H9 (cell line): Measurements from ENCODE around the gene IGFBP4. TPM values are rescaled to one million over a fixed set of nuclear protein-coding genes. Genes with fewer than 3 reads are reported as not detected.

Experiments
- DNase-seq: peaks from one replicate; pipeline ENCODE4 v3.0.0-alpha.2; 2017
- H2AFZ ChIP-seq: one replicate; pipeline ENCODE4 v1.6.1; 2013; ENCODE audit warnings: mild to moderate bottlenecking, low read length, control low read depth, moderate library complexity
- H2AK5ac ChIP-seq: 2 replicates; pipeline ENCODE4 v1.6.1; 2013; ENCODE audit warnings: low read length, control low read depth, mixed read lengths; ENCODE audit not compliant: insufficient read length
- H2BK120ac ChIP-seq: one replicate; pipeline ENCODE4 v1.6.1; 2013; ENCODE audit warnings: low read depth, mild to moderate bottlenecking, low read length, control low read depth, inconsistent platforms; ENCODE audit not compliant: poor library complexity, severe bottlenecking
- H2BK12ac ChIP-seq: 2 replicates; pipeline ENCODE4 v1.6.1; 2013; ENCODE audit warnings: low read length, control low read depth, mixed read lengths, low read depth; ENCODE audit not compliant: insufficient read length
- H2BK15ac ChIP-seq: 2 replicates; pipeline ENCODE4 v1.6.1; 2013; ENCODE audit warnings: low read depth, low read length, control low read depth
- H2BK20ac ChIP-seq: one replicate; pipeline ENCODE4 v1.6.1; 2013; ENCODE audit warnings: low read depth, mild to moderate bottlenecking, low read length, control low read depth, inconsistent platforms; ENCODE audit not compliant: poor library complexity, severe bottlenecking
- H2BK5ac ChIP-seq: 2 replicates; pipeline ENCODE4 v1.6.1; 2013; ENCODE audit warnings: low read length, control low read depth, mixed read lengths; ENCODE audit not compliant: insufficient read length
- H3K14ac ChIP-seq: 2 replicates; pipeline ENCODE4 v1.6.1; 2013; ENCODE audit warnings: low read length, control low read depth; ENCODE audit not compliant: insufficient read depth
- H3K18ac ChIP-seq: 2 replicates; pipeline ENCODE4 v1.6.1; 2013; ENCODE audit warnings: low read depth, mild to moderate bottlenecking, mixed read lengths, low read length, control low read depth; ENCODE audit not compliant: insufficient read length
- H3K23ac ChIP-seq: 2 replicates; pipeline ENCODE4 v1.6.1; 2013; ENCODE audit warnings: low read length, control low read depth, mixed read lengths, low read depth; ENCODE audit not compliant: insufficient read length
- H3K23me2 ChIP-seq: 2 replicates; pipeline ENCODE4 v1.6.1; 2013; ENCODE audit warnings: low read depth, mild to moderate bottlenecking, mixed read lengths, low read length, control low read depth; ENCODE audit not compliant: insufficient read length, poor library complexity, severe bottlenecking
- H3K27ac ChIP-seq: 2 replicates; pipeline ENCODE4 v1.5.1; 2013; ENCODE audit warnings: low read length, control low read depth, mixed read lengths, low read depth; ENCODE audit not compliant: insufficient read length
- H3K27me3 ChIP-seq: 2 replicates; pipeline ENCODE4 v1.6.1; 2013; ENCODE audit warnings: low read length, control low read depth, inconsistent platforms; ENCODE audit not compliant: insufficient read depth
- H3K4ac ChIP-seq: 2 replicates; pipeline ENCODE4 v1.6.1; 2013; ENCODE audit warnings: low read depth, mild to moderate bottlenecking, control low read depth, inconsistent platforms, low read length, moderate library complexity
- H3K4me1 ChIP-seq: 2 replicates; pipeline ENCODE4 v1.6.1; 2013; ENCODE audit warnings: low read length, control low read depth, inconsistent platforms; ENCODE audit not compliant: insufficient read depth
- H3K4me2 ChIP-seq: 2 replicates; pipeline ENCODE4 v1.6.1; 2013; ENCODE audit warnings: low read length, control low read depth, mixed read lengths; ENCODE audit not compliant: insufficient read length, insufficient read depth
- H3K56ac ChIP-seq: 2 replicates; pipeline ENCODE4 v1.6.1; 2013; ENCODE audit warnings: low read depth, mild to moderate bottlenecking, mixed read lengths, low read length, control low read depth; ENCODE audit not compliant: insufficient read length
- H3K79me1 ChIP-seq: 2 replicates; pipeline ENCODE4 v1.6.1; 2013; ENCODE audit warnings: low read depth, mild to moderate bottlenecking, moderate library complexity, low read length, control low read depth, inconsistent platforms; ENCODE audit not compliant: insufficient read depth, poor library complexity, severe bottlenecking
- H3K79me2 ChIP-seq: 2 replicates; pipeline ENCODE4 v1.6.1; 2013; ENCODE audit warnings: low read length, control low read depth, inconsistent platforms; ENCODE audit not compliant: insufficient read depth
- H3K9ac ChIP-seq: 2 replicates; pipeline ENCODE4 v1.6.1; 2013; ENCODE audit warnings: low read length, control low read depth, mixed read lengths; ENCODE audit not compliant: insufficient read length; ENCODE audit errors: extremely low read depth
- H3K9me3 ChIP-seq: one replicate; pipeline ENCODE4 v1.6.1; 2013; ENCODE audit warnings: low read depth, low read length, inconsistent platforms; ENCODE audit not compliant: control insufficient read depth
- H3T11ph ChIP-seq: one replicate; pipeline ENCODE4 v1.6.1; 2013; ENCODE audit warnings: mild to moderate bottlenecking, low read length, control low read depth, inconsistent platforms
- H4K20me1 ChIP-seq: one replicate; pipeline ENCODE4 v1.6.1; 2013; ENCODE audit not compliant: control insufficient read depth, insufficient read length, insufficient read depth
- H4K5ac ChIP-seq: 2 replicates; pipeline ENCODE4 v1.6.1; 2013; ENCODE audit warnings: low read depth, mild to moderate bottlenecking, mixed read lengths, low read length, control low read depth; ENCODE audit not compliant: insufficient read length
- H4K8ac ChIP-seq: replicated peaks from 2 replicates; pipeline ENCODE4 v1.6.1; 2013; ENCODE audit warnings: low read length, control low read depth, mixed read lengths, low read depth; ENCODE audit not compliant: insufficient read length
- H4K91ac ChIP-seq: 2 replicates; pipeline ENCODE4 v1.6.1; 2013; ENCODE audit warnings: low read depth, mild to moderate bottlenecking, moderate library complexity, mixed read lengths, low read length, control low read depth; ENCODE audit not compliant: insufficient read length
- H3K27ac Mint-ChIP-seq, 3 experiments: 2 replicates in 2 of 3; 3 replicates in 1 of 3; pipeline ENCODE4 v1.8.0; 2020 to 2021; ENCODE audit warnings: mixed read lengths in 3 of 3, mild to moderate bottlenecking in 1 of 3, moderate library complexity in 1 of 3
- H3K27me3 Mint-ChIP-seq: 2 replicates; pipeline ENCODE4 v1.8.0; 2021; ENCODE audit warnings: low read depth, mild to moderate bottlenecking, moderate library complexity, mixed read lengths
- H3K36me3 Mint-ChIP-seq, 3 experiments: 2 replicates in 2 of 3; 3 replicates in 1 of 3; pipeline ENCODE4 v1.8.0; 2020 to 2021; ENCODE audit warnings: low read depth in 3 of 3, mixed read lengths in 3 of 3; ENCODE audit not compliant: insufficient read depth in 1 of 3
- H3K4me1 Mint-ChIP-seq, 2 experiments: 2 replicates each; pipeline ENCODE4 v1.8.0; 2020; ENCODE audit warnings: mixed read lengths in 2 of 2
- H3K4me3 Mint-ChIP-seq, 2 experiments: 2 replicates in 1 of 2; 3 replicates in 1 of 2; pipeline ENCODE4 v1.8.0; 2020 to 2021; ENCODE audit warnings: mild to moderate bottlenecking in 2 of 2, mixed read lengths in 2 of 2, moderate library complexity in 1 of 2
- H3K9me3 Mint-ChIP-seq, 2 experiments: 2 replicates in 1 of 2; 3 replicates in 1 of 2; pipeline ENCODE4 v1.8.0; 2020; ENCODE audit warnings: mild to moderate bottlenecking in 2 of 2, mixed read lengths in 2 of 2, moderate library complexity in 1 of 2
- CTCF ChIP-seq: fragments of 200-600 bp; sonication (generic); conservative IDR thresholded peaks from 3 replicates; pipeline ENCODE4 v1.8.0; 2021; ENCODE audit warnings: antibody characterized with exemption, mild to moderate bottlenecking
- WGBS: extraction: QIAGEN DNeasy Blood & Tissue Kit; methylation state at CpG from one replicate; pipeline ENCODE4 v1.1.7; 2013; ENCODE audit warnings: missing lambda C conversion rate, low lambda C conversion rate, mixed read lengths; ENCODE audit not compliant: insufficient read length; ENCODE audit errors: extremely low coverage; 5-methylcytosine and 5-hydroxymethylcytosine counted together
- total RNA-seq: library from RNA; stranded (reverse); gene quantifications from 2 replicates; pipeline ENCODE4 v1.2.1, GENCODE V29; 2021

IGFBP4 gene
- total RNA-seq, 1 experiment from 2014 or later: 49.9 TPM

GRCh38 chr17:40469805-40470675 is 26.8 kb downstream of the IGFBP4 start:
- no peak for DNase-seq
- Histone ChIP-seq H2BK5ac (no peak overlapping the region), H3K18ac (no peak overlapping the region), H3K9ac (no peak overlapping the region), H3K4me1 (peaks cover 3% of the 10 kb centered on the region; the same call in 1 of the 2 replicates), H3K4ac (no peak overlapping the region), H3K27ac (no peak overlapping the region), H3T11ph (no peak overlapping the region), H2BK12ac (no peak overlapping the region), H2AFZ (no peak overlapping the region), H3K23me2 (no peaks in the 10 kb centered on the region), H4K8ac (no peak overlapping the region), H2BK120ac (no peak overlapping the region), H4K5ac (no peak overlapping the region), H3K23ac (no peak overlapping the region), H3K27me3 (no peaks in the 10 kb centered on the region), H4K20me1 (no peaks in the 10 kb centered on the region), H2BK15ac (no peak overlapping the region), H3K56ac (no peak overlapping the region), H3K9me3 (no peaks in the 10 kb centered on the region), H3K4me2 (no peak overlapping the region), H2AK5ac (no peak overlapping the region), H3K79me2 (no peaks in the 10 kb centered on the region), H3K79me1 (no peaks in the 10 kb centered on the region), H3K14ac (no peak overlapping the region), H2BK20ac (no peak overlapping the region), H4K91ac (no peak overlapping the region)
- no peak for TF ChIP-seq CTCF
- Mint-ChIP-seq H3K4me3 (no peak overlapping the region; a peak in 1 of 5 replicates), H3K9me3 (peaks cover 16 to 17% of the 10 kb centered on the region in 2 experiments), H3K27ac (peak overlapping the region in 1 of 3 experiments; percentile 16; a peak in 1 of 7 replicates), H3K4me1 (peaks cover 18 to 31% of the 10 kb centered on the region in 2 experiments), H3K27me3 (peaks cover 8% of the 10 kb centered on the region; the same call in 1 of the 2 replicates), H3K36me3 (peaks cover 0 to 21% (median 9%) of the 10 kb centered on the region in 3 experiments; a peak in 5 of 7 replicates)
- WGBS: no CpG with 5 or more reads among the region's 4 CpGs
